NCI-H82 treated with DMSO at 0.1 percent for 48 hours (cell line): ENCODE results near the gene PLXNA4.
A peak's percentile ranks its signal among the peaks of the same experiment; 100 is the strongest.

Experiments
- DNase-seq: peaks from one replicate; lab custom pipeline; 2025; ENCODE audit not compliant: unreplicated experiment; lab: John Stamatoyannopoulos, UW

PLXNA4 gene

DNA sequence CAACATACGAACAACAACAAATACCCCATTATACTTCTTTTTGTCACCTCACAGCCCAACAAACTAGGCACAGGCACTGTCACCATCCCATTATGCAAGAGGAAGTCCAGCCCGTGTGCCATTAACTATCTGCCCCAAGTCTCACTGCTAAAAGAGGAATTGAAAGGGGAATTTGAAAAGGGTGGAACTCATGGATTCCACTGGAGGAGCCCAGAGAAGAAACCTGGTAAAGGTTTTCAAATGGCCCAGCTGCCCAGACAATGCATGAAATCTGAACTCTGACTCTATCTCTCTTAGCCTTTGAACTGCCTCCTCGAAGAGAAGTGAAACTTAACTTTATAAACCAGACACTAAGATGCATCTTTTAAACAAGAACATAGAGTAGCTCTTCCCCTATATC lies 130.0 kb downstream of the PLXNA4 start:
- no peak for DNase-seq

DNA sequence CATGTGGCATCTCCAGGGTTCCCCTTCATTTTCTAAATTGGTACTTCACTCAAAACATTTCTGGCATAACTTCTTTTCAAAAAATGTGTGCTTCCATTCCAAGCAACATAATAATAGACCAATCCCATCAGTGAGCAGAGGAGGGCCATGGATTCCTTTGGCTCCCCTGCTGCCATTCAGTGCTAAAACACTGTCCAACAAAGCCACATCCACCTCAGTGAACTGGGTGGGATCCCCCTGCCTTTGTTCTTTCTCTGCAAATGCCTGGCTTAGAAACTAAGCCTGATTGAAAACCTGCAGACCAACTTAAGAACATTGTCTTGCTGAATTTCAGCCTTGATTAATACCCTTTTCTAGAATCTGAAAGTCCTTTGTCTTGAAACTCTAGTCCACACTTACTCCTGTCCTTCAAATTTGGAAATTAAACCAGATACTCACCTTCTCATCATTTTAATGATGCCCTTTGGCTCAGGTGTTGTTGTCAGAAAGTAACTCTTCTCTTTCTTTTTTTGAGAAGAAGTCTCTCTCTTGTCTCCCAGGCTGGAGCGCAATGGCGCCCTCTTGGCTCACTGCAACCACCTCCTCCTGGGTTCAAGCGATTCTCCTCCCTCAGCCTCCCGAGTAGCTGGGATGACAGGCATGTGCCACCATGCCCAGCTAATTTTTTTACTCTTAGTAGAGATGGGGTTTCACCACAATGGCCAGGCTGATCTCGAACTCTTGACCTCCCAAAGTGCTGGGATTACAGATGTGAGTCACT lies 132.3 kb downstream of the PLXNA4 start:
- no peak for DNase-seq

- no peak for DNase-seq
These were observed 134.3 kb downstream of the PLXNA4 start for GRCh38 chr7:132441935-132442334.

DNA sequence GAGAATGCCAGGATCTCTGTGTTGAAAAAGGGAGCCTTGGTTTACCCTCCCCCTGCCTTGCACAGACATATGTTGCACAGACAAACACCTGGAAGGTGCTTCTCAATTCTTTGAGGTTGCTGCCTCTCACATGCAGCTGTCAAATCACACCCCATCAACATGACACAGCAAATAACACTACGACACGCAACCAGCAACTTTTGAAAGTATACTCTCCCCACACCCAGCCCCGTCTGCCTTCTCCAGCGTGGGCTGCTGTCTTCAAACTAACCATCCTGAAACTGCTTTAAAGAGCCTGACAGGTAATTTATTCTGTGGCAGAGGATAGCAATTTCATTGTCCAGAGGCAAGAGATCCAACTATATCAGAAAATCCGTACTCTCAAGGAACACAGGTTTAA lies 136.1 kb downstream of the PLXNA4 start:
- DNase-seq: no peak

DNA sequence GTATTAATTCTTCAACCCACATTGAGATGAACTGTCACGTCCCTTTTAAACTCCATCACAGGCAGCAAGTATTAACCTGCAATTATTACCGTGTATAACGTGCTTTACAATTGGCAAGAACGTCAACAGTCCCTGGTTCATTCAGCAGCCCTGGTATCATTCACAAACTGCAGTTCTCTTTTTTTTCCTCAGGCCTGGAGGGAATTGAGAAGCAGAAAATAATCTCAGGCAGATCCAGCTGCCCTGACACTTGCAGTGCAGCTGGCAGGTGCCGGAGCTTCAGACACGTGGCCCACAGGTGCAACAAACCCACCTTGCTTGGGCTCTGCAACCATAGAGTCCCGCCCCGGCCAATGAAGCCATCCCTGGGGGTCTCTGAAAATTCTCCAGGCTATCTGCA lies 137.3 kb downstream of the PLXNA4 start:
- no peak for DNase-seq

GRCh38 chr7:132437730-132438129 lies 138.5 kb downstream of the PLXNA4 start:
- DNase-seq: no peak

- no peak for DNase-seq
These were observed 140.1 kb downstream of the PLXNA4 start for GRCh38 chr7:132436121-132436520.

GRCh38 chr7:132435016-132435990 lies 141.0 kb downstream of the PLXNA4 start:
- no peak for DNase-seq

GRCh38 chr7:132434041-132434440 lies 142.2 kb downstream of the PLXNA4 start:
- no peak for DNase-seq

GRCh38 chr7:132433301-132433700 lies 143.0 kb downstream of the PLXNA4 start:
- no peak for DNase-seq

- DNase-seq: no peak
These were observed 145.1 kb downstream of the PLXNA4 start for GRCh38 chr7:132430861-132431822.

DNA sequence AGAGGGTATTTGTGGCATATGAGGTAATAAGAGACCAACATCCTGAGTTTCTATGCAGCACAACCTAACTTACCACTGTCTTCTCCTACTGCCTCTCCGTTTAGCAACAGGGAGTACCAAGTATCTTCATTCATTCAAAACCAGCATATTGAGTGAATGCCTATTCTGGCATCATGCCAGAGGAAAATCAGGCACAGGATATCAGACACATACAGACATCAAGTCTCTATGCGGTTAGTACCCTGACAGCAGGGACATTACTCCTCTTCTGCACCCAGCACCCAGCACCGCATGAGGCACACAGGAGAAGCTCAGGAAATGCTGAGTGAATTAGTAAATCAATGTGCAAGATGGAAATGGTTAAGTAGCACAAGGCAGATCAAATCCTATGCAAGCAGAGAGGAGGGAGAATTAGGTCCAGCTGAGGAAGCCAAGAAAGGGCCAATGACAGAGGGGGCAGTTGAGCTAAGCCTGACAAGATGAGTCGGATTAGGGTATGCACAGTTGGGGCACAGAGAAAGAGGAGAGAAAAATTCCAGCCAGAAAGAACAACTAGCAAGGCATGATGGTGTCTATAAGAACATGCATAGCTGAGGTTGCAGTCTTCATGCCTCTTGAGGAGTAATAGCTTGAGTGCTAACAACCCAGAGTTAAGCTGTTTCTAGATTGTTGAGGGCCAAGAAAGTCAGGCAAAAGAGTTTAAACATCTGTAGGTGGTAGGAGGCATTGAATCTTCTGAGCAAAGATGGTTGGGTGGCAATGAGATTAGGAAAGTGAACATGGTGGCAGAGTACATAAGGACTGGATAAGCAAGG lies 146.0 kb downstream of the PLXNA4 start:
- DNase-seq: peak; percentile 53

DNA sequence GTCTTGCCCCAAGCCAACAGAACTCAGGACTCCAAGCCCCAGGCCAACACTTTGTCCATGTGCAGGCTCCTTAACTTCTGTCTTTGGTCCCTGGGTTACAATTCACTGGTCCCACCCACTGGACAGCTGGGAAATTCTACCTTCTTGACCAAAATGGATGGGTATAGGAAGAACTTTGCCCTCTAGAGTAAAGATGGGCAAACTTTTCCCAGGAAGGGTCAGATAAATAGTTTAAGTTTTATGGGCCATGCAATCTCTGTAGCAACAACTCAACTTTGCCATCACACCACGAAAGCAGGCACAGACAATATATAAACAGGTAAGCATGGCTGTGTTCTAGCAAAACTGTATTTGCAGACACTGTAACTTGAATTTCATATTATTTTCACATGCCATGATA lies 147.1 kb downstream of the PLXNA4 start:
- DNase-seq: no peak

GRCh38 chr7:132428247-132428919 lies 147.9 kb downstream of the PLXNA4 start:
- no peak for DNase-seq

DNA sequence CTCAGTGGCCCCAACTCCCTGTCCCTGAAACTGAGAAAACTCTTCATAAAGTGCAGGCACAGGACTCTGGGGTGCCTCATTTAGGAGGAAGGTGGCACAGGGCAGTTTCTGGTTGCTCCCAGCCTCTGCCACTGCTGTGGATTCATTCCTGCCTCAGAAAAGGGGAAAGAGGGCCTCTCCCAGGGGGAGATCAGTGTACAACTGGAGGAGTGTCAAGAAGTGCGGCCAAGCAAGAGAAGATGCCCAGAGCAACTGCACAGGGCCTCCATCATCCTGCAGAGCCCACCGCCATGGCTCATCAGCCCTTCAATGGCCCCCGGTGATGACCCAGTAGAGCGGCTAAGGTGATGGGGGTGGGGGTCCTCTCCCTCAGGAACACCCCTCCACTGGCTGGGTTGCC lies 150.3 kb downstream of the PLXNA4 start:
- no peak for DNase-seq

DNA sequence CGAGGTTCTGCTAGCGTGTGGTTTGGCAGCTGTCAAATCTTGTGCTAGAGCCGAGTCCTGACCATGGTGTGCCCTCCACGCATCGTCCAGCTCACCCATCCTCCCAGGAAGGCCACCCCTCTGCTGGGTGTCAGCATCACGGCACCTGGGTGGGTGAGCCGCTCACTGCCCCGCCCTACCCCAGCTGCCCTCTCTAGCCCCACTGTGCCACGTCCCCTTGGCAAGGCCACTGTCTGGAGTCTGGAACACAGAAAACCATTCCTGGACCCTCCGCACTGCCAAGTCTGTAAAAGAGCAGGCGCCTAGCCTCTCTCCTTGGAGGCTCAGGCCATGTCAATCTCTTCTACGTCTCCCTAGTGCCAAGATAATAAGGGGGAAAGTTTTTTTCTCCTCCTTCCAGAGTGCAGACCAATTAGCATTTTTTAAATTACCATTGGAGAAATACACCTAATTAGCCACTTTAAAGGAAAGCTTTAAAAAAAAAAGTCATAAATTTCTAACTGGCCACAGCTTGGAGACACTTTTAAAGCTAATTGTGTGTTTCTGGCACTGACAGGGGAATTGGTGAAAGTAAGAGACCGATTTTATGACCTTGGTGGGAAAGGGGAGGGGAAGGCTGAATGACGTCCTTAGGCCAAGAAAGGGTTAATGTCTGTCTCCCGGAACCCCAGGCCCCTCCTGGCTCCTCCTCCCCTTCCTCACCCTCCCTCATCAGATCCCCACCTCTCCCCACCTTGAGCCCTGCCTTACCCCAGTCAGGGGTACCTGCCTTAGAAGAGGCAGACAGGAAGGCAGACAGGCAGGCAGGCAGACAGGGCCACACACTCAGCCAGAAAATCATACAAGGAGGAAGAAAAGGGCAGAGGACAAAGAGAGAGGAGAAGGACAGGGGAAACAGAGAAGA lies 151.2 kb downstream of the PLXNA4 start:
- no peak for DNase-seq

- DNase-seq: no peak
These were observed 152.0 kb downstream of the PLXNA4 start for GRCh38 chr7:132424277-132424676.

GRCh38 chr7:132423594-132424200 lies 152.6 kb downstream of the PLXNA4 start:
- DNase-seq: no peak
